GM18907 (cell line): ENCODE measurements around the gene S100A11.
A peak's percentile ranks its signal among the peaks of the same experiment; 100 is the strongest.

Experiments used
- ATAC-seq: cut with Tn5 transposase; IDR thresholded peaks from one replicate; pipeline ENCODE4 v1.9.1; 2021; ENCODE audit warnings: mild to moderate bottlenecking, moderate library complexity; ENCODE audit not compliant: unreplicated experiment

S100A11 gene

GRCh38 chr1:151986501-151987190, 50.2 kb downstream of the S100A11 start:
- ATAC-seq: no peak

GRCh38 chr1:151985768-151986167, 51.0 kb downstream of the S100A11 start:
- no peak for ATAC-seq

GRCh38 chr1:151985270-151985669, 51.5 kb downstream of the S100A11 start:
- no peak for ATAC-seq

- peak; percentile 76 for ATAC-seq
Measured at GRCh38 chr1:151984313-151984956, 52.4 kb downstream of the S100A11 start.
